ENCODE results near the gene PCTP.

PCTP gene

DNA sequence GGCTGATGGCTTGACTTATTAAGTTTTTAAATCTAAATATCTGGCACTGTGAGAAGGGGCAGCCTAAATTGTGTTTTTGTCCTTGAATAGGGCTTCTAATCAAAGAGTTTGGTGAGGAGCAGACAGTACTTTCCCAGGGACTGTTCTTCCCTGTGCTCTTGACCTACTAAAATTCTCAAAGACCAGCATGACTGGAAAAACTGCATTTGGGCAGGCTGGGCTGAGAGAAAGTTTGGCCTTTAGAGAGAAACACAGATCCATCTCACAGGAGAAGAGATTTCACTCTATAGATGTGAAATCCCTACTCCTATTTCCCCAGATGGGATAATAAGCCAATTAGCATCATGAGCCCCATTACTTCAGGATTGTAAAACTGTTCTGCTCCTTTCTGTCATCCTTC lies 7.3 kb downstream of the PCTP start:
- no peak for DNase-seq

DNA sequence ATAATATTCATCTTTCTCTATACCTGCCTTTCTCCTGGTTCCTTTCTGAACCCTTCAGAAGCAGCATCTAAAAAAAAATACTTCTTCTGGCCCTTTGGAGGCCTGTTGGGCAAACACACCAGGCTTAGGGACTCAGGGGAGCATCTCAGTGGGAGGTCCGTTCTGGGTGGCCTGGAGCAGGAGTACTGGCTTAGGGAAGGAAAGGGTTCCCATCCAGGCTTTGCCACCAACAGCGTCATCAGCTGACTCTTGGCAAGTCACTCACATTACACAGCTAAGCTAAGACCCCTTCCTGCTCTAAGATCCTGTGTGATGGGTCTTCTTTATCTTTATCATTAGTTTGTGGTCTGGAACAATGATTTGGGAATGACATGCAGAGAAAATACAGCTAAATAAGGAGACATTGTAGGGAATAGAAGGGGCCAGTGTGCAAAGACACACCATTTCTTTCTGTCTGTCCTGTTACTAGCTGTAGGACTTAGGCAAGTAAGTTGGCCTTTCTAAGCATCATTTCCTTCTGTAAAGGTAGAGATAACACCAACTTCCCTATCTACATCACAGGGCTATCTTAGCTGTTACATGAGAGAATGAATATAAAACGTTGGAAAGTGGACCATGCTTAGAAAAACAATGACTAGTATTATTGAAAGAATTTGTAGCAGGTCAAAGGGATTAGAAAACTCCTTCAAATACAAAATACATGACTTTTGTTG lies 9.9 kb downstream of the PCTP start:
- DNase-seq = no peak

DNA sequence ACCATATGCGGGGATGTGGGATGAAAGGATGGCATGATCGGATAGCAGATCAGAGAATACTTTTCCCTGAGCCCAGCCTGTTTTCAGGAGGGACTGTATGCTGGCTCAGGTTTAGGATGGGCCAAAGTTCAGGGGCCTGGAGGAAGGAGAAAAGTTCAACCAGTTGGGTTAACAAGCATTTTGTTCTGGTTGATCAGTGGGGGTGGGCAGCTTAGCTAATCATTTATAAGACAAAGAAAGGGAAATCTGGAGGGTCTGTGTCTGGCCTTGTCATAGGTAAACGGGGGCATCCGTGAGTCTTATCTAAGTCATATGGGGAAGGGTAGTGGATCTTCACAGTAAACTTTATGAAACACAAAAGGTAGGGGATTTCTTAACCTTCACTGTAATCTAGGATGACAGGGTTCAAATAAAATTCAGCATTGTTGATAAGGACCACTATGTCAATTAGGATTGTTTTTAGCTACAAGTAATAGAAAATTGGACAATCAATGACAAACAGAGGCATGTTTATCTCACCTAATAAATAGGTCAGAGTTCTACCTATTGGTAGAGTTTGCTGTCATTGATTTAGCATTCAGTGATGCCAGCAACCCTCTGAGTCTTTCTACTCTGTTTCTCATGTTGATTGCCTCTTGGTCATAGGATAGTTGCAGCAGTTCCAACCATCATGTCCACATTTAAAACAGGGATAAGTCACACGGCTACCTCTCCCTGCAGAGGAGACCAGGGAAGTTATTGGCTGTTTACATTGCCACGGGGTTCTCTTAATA lies 11.4 kb downstream of the PCTP start:
- no peak for DNase-seq

DNA sequence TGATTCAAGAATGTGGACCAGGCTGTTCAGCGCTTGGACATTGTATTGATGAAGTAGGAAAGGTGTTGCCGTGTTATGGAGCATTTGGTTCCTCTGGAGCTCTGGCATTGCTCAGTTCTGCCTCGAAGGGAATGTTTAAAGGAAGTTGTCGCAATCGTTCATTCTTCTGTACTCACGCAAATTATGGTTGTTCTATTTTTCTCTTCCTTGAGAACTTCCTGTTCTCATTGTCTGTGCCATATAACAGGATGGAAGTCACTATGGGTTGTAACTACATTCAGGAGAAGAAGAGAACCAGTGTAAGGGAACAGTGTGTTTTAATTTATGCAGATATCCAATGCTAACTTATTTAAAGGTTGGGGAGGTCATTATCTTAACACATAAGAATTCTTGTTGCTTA lies 13.0 kb downstream of the PCTP start:
- no peak for DNase-seq

DNA sequence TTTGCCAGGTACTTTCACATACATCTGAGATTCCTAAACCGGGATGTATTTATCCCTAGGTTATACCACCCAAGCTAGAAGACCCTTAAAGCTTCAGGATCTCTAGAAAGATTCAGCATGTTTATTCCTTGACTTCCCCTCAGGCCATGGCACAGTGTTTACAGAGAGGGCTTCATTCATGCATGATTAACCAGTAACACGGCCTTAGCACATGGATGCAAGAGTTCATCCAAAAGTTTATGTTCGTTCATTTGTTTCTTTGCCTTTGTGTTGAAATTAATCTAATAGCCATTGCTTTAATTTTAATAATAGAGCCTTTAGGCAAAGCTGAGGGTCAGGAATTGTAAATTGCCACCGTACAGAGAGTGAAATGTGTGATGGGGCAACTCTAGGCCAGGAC lies 13.8 kb downstream of the PCTP start:
- DNase-seq = no peak

DNA sequence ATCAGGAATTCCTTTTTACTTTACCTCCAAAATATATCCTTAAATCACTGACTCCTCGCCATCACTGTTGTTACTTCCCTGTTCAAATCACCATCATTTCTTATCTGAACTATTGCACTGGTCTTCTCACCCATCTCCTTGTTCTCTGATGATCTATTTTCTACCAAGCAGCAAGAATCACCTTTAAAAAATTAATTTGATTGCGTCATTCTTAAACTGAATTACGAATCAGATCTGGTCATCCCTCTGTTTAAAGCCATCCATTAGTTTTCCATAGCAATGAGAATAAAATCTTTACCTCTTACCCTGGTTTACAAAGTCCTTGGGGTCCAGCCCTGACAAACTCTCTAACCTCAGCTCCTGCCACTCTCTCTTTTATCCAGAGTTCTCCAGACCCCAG lies 14.6 kb downstream of the PCTP start:
- no peak for DNase-seq

DNA sequence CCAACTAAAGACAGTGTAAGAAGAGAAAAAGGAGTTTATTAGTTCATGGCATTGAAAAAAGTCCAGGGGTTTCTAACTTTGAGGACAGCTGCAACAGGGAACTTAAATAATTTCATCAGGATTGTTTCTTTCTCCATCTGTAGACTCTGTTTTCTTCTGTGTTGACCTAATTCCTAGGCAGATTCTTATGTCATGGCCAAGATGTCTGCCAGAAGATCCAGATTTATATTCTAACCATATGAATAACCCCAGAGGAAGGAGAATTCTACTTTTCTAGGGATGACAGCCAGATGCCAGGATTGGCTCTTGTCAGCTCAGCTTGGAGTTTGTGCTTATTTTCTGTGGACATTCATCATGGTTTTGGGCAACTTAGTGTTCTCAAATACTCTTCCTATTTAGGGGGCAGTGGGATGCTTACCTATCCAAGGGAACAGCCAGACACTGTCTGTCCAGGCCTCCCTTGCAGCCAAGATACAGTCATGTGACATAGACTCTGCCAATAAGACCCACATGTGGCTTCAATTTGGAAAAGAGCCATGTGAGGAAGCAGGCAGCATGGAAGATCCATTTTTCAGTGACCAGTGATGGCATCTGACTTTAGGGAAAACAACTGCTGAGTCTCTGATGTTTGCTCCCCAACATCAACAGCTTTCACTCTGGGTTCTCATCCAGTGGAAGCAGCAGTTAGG lies 18.2 kb downstream of the PCTP start:
- DNase-seq = no peak

DNA sequence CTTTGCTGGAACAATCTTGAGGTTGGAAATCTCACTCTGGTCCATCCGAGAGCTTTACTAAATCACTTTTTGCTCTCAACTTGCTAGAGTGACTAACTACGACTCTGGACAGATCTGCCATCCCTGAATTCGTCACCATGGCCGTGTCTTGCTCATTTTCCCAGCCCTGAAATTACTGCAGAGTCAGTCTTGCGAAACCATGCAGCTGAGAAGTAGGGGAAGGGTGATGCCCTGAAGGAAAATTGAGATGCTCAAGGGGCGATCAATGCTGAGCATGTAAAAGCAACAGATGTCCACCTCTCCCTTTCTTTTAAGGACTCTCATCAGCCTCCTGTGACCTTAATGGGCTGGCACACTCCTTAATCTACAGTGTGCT lies 18.8 kb downstream of the PCTP start:
- no peak for DNase-seq

DNA sequence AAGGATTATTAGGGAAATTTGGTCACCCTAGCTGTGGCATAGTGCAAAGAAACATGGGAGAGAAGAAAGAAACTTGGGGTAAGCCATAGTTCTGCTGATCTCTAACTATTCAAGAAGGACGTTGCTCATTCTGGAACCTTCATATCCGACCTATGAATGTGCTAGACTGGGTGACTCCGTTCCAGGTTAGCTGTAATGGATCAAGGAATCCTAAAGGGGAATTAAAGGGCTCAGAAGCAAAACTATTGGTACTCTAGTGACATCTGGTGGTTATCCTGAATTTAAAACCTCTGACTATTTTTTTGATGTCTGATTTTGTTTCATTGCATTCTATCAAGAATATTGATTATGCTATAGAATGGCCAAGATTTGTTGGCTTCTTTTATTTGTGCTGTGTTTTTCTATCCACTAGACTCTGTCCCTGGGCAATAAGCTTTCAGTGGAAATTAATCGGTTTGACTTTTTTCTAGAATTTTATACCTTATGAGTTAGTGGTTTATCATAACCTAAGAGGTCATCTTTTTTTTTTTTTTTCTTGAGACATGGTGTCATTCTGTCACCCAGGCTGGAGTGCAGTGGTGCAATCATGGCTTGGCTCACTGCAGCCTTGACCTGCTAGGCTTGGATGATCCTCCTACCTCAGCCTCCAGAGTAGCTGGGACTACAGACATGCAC lies 19.5 kb downstream of the PCTP start:
- DNase-seq = peak; percentile 57 to 62

DNA sequence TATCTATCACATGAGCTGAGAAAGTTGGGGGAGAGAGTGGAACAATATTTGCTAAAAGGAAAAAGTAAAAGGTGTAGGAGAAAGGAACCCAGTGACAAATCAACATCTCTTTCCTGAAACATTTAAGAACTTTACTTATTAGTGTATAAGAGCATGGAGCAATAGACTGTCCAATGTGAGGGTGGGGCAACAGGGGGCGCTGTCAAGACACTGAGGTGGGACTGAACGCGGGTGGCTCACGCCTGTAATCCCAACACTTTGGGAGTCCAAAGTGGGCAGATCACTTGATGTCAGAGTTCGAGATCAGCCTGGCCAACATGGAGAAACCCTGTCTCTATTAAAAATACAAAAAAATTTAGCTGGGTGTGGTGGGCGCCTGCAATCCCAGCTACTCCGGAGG lies 21.2 kb downstream of the PCTP start:
- no peak for DNase-seq

DNA sequence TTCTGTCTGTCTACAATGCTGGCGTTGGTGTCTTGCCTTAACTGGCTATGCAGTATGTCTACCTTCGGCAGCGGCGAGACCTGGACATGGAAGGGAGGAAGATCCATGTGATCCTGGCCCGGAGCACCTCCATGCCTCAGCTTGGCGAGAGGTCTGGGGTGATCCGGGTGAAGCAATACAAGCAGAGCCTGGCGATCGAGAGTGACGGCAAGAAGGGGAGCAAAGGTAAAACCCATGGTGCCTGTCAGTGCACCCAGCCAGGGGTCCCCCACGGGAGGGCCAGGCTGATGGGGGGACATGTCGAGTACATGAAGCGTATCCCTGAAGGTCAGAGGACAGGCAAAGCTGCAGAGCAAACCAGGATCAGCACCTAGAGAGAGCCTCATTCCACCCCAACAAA lies 22.8 kb downstream of the PCTP start:
- DNase-seq = no peak

DNA sequence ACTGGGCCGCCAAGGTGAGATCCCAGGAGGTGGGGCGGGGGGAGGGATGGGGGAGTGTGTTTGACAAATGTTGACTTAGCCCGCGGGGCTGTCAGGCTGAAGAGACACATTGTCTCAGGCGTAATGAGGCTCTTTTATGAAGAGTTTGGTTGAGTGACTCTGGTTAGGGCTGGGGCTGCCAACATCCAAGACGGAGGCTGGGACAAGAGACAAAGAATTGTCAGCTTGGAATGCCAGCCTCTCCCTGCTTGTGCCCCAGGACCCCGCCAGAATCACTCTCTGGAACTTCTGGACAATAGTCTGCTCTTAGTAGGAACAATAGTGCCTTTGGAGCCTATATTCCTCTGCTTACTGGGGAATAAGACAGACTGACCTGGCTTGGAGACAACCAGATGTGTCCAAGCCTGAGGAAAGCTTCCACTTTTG lies 24.0 kb downstream of the PCTP start:
- peak; percentile 23 to 70 for DNase-seq

DNA sequence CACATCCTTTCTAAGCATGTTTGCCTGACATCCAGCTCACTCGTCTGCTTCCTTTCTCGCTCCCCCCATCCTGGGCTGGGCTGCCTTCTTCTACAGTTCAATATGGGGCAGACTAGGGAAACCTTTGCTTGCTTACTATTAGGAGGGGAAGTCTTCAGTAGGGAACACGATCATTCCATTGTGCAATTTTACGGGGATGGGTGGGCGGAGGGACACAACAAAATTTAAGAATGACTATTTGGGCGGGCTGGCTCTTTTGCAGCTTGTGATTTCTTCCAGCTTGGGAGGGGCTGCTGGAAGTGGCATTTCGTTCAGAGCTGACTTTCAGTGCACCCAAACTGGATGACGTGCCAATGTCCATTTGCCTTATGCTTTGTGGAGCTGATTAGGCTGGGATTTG lies 25.4 kb downstream of the PCTP start:
- no peak for DNase-seq

DNA sequence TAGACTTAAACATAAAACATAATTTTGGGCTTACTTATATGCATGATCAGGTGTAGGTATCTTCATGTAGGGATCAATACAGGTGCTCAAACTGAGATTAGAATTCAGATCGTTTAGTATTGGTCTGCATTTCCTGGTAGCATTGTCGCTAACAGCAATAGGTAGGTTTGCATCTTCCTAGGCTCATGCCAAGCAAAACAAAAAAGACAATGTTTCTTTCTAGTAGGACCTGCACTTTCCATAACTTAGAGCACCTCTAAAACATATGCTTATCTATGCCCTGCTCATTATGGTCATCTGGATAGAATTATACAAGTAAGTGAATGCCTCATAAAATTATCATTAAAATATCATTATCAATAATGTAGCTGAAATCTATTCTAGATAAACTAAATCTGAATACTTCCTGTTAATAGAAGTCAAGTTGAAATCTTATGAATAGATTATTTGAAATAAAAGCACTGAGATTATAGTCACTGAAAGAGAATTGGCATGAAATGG lies 26.7 kb downstream of the PCTP start:
- no peak for DNase-seq

DNA sequence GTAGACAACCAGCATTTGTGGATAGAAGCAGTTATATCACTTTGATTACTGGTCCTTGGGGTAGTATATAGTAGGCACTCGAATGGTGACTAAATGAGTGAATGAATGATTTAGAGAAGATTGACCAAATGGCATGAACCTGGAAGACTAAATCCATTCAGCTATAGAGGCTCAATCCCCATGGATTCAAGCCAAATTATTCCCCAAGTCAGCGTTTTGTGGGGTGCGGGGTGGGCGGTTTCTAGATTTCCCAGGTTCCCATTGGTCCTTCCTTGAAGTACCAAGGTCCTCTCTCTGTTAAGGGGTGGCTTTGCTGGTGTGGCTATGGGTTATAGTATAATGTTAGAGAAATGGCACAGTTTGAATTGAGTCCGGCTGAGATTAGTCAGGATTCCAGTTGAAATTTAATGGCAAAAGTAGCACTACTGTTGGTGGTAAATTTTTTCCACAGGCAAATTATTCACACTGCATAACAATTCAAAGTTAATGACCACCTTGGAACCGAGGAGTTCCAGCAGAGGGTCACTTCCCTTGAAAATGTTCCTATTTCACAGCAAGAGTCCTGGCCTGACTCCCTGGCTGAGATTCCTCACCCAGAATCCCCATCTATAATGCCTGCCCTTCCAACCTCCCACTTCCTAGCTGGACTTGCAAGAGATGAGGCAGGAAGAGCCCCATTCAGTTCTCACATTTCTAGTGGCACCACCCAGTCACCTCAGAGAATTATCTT lies 27.7 kb downstream of the PCTP start:
- no peak for DNase-seq

DNA sequence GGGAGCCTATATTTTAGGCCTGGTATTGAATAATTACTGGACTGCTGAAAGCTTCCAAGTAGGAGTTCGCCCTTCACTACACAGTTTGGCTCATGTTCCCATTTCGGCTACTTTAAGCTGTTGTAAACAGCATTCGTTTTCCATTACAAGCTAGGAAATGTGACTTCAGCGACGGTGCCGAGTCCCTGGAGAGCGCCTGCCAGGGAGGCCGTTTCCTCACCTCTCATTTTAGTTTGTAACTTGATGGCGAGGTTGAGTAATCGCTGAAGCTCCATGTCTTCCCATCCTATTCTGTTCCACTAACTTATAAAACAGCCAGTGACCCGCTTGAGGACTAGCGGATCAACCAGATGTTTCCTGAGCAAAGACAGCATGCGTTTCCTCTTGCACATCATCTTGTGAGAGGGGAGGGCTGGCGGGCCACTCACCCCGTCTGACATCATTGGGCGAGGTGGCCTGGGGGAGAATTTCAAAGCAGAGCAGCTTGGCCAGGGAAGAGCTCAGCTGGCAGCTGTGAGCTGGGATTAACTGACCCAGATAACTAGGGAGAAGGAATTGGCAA lies 32.9 kb downstream of the PCTP start:
- DNase-seq = no peak

DNA sequence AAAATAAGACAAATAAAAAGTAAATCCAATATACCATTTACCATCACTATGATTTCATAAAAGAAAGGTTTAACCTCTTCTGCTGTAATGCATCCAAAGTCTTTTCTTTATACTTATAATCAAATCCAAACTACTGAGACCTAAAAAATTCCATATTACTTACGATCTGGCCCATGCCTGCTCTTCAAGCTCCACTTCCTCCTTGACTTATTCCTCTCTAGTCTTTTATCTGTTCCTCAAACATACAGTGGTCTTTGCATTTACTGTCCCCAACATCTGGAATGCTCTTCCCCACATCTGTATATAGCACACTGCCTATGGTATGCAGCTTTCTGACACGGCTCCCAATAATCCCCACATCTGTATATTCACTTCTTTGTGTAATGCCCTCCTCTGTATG lies 33.8 kb downstream of the PCTP start:
- no peak for DNase-seq

DNA sequence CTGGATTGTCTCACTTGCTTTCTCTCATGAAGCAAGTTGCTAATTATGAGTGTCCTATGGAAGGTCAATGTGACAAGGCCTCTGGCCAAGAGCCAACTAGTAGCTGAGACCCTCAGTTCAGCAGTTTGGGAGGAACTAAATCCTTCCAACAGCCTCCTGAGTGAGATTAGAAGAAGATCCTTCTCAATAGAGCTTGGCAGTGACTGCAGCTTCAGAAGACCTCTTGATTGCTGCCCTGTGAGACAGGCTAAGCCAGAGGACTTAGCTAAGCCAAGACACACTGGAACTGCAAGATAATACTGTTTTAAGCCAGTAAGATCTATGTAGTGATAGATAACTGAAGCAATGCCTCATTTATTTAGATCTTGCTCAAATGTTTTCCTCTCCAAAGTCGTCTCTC lies 34.3 kb downstream of the PCTP start:
- no peak for DNase-seq

DNA sequence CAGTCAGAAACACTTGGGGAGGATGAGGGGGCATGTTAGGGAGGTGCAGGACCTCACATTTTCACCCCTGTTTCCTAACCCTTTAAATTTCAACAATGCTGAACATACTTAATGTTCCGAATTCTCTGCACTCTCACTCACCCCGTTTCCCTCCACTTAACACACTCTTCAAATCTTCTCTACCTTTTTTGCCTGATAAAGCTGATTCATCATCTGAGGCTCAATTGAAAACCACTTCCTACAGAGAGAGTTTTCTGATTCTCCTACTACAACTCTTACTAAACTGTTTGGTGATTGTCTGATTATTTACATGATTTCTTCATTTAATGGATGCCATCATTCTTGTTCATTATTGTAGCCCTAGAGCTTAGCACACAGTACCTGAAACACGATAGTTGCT lies 42.4 kb downstream of the PCTP start:
- no peak for DNase-seq

DNA sequence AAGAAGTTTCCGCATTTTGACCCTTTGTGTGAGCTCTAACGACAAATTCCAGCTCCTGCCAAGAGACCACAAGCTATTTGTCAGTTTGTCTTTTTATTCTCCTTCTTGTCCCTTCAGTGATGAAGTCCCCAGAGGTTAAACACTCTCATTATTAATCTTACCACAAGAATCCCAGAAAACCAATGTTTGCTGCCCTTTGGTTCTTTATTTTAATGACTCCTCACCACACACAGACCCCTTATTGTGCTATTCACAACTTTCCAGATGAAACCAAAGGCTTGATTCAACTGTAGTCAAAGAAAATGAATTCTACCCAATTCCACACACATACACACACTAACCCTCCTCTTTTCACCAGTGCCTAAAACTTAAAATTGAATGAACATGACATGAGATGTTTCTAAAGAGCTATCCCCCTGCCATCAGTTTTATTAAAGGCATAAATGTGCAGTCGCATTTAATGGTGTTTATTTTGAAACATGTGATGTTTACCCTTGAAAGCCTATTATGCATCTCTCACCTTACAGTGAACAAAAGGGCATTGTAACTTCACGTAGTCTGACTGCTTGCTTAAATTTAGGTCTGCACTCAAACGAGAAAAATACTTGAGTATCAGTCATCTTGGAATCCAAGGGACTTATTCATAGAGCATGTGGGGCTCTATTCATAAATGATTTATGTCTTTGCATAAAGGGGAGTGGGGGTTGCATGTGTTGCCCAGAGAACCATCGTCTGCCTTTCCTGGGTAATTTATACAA lies 44.1 kb downstream of the PCTP start:
- DNase-seq = peak in 1 of 2 experiments; percentile 60

DNA sequence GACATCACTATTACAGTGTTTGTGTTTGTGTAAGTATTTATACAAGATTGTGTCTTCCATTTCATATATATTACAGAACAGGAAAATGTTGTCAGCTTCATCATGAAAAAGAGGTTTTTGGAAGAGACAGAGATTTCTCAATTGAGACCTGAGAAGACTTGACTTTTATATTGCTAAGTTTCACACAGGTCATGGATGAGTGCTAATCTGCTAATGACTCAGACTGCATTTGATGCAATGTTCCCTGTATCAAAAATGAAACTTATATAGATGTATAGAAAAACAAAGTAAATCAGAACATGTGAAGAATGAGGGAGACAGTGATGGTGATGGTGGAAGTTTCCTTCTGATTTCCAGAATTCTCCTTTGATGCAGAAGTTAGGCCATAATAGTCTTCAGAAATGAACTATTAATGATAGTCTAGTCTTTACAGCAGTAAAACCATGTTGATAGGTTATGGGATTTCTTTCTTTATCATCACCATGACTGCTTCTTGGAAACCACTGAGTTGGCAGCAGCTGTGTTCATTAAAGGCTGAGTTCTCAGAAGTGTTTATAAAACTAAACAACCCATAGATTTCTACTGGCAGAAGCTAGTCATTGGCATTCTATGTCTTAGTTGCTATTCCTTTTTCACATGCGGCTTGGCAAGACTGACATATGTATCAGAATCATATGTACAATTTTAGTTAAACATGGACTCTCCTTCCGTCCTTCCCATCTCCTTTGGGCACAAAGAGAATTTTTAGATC lies 56.1 kb downstream of the PCTP start:
- DNase-seq = no peak
